Activated naive CD4-positive, alpha-beta T cell treated with anti-CD3 and anti-CD28 coated beads, Interleukin-2, amount 10 ng/mL, durations not matched to agents 7 days and 5 days (primary cell): Measurements from ENCODE around the gene TXNDC12.

Experiments used
- CTCF ChIA-PET: fragments of 350-600 bp; sonication (Branson Sonifier 250); formaldehyde crosslinking; loops from one replicate; lab custom pipeline; 2021; ENCODE audit warnings: antibody characterized with exemption; lab: Charles Lee
- DNase-seq: peaks from one replicate; pipeline ENCODE4 v3.0.0-alpha.2; 2020
- H3K27ac Mint-ChIP-seq: one replicate; pipeline ENCODE4 v1.8.0; 2021; ENCODE audit warnings: mild to moderate bottlenecking, moderate library complexity, mixed read lengths
- H3K27me3 Mint-ChIP-seq: one replicate; pipeline ENCODE4 v1.8.0; 2021; ENCODE audit warnings: mild to moderate bottlenecking, mixed read lengths
- H3K36me3 Mint-ChIP-seq: one replicate; pipeline ENCODE4 v1.8.0; 2021; ENCODE audit warnings: mixed read lengths
- H3K4me1 Mint-ChIP-seq: one replicate; pipeline ENCODE4 v1.8.0; 2021; ENCODE audit warnings: mixed read lengths
- H3K4me3 Mint-ChIP-seq: one replicate; pipeline ENCODE4 v1.8.0; 2021; ENCODE audit warnings: mild to moderate bottlenecking, moderate library complexity, mixed read lengths
- H3K9me3 Mint-ChIP-seq: one replicate; pipeline ENCODE4 v1.8.0; 2021; ENCODE audit warnings: mixed read lengths

Gene TXNDC12

GRCh38 chr1:52002038-52002917 lies 52.7 kb downstream of the TXNDC12 start:
- Mint-ChIP-seq H3K4me3 (no peak overlapping the region), H3K4me1 (no peaks in the 10 kb centered on the region), H3K27ac (no peak overlapping the region), H3K36me3 (no peaks in the 10 kb centered on the region), H3K9me3 (no peaks in the 10 kb centered on the region), H3K27me3 (peaks cover 30% of the 10 kb centered on the region)
- DNase-seq: peak; percentile 52
- CTCF ChIA-PET: interaction anchor here (1.0 to 1.2 kb wide), 4 partner anchors 10 to 105 kb away, joined by 3 to 17 read pairs (median 3); no protein-coding TSS in a partner anchor

DNA sequence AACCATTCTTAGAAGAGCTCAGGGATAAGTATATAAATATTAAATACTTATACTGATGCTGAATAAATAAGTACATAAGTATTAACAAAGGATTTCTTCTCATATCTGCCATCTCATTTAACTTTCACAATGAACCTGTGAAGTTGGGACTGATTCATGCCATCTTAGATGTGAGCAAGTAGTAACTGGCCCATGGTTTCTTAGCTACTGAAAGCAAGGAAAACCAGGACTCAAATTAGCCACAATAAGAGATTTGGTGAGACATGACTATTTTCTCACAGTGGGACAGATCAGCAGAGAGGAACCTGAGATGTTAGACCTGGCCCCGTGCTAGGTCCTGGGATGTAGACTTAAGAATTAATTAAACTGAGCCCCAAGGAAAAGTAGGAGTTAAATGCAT lies 56.3 kb downstream of the TXNDC12 start:
- no peaks in the 10 kb centered on the region for H3K36me3 Mint-ChIP-seq
- CTCF ChIA-PET: interaction anchor here (1.4 kb wide), 1 partner anchor 75 kb away, joined by 4 read pairs; no protein-coding TSS in a partner anchor
- no peak overlapping the region for H3K4me3 Mint-ChIP-seq
- H3K27ac Mint-ChIP-seq: no peak overlapping the region
- no peak for DNase-seq
- H3K4me1 Mint-ChIP-seq: no peaks in the 10 kb centered on the region
- no peaks in the 10 kb centered on the region for H3K9me3 Mint-ChIP-seq
- peaks cover 13% of the 10 kb centered on the region for H3K27me3 Mint-ChIP-seq

GRCh38 chr1:51997974-51998382 lies 57.0 kb downstream of the TXNDC12 start:
- Mint-ChIP-seq H3K9me3 (no peaks in the 10 kb centered on the region), H3K4me1 (no peaks in the 10 kb centered on the region), H3K27me3 (peaks cover 14% of the 10 kb centered on the region), H3K27ac (no peak overlapping the region), H3K4me3 (no peak overlapping the region), H3K36me3 (no peaks in the 10 kb centered on the region)
- CTCF ChIA-PET: interaction anchor here (1.4 kb wide), 1 partner anchor 74 kb away, joined by 4 read pairs; no protein-coding TSS in a partner anchor
- no peak for DNase-seq

- Mint-ChIP-seq H3K4me1 (peaks cover 9% of the 10 kb centered on the region), H3K27me3 (peaks cover 60% of the 10 kb centered on the region), H3K9me3 (no peaks in the 10 kb centered on the region), H3K36me3 (no peaks in the 10 kb centered on the region), H3K4me3 (peak within 1 kb of the TSS; percentile 68), H3K27ac (no peak within 1 kb of the TSS)
- DNase-seq: peak; percentile 80
- CTCF ChIA-PET: no interaction called here
These were observed 64.5 kb downstream of the TXNDC12 start, which contains the start of gene RAB3B for GRCh38 chr1:51990478-51990965. TSS of gene RAB3B (minus strand) at chr1:51990700. CDS start at chr1:51977117, 13,583 bp downstream.

GRCh38 chr1:51989582-51990477 lies 65.2 kb downstream of the TXNDC12 start:
- Mint-ChIP-seq H3K27ac (no peak overlapping the region), H3K27me3 (peaks cover 60% of the 10 kb centered on the region), H3K36me3 (no peaks in the 10 kb centered on the region), H3K9me3 (no peaks in the 10 kb centered on the region), H3K4me1 (peaks cover 9% of the 10 kb centered on the region), H3K4me3 (peak overlapping the region; percentile 46)
- peak; percentile 21 for DNase-seq
- CTCF ChIA-PET: interaction anchor here (0.6 kb wide), 1 partner anchor 75 kb away, joined by 3 read pairs; no protein-coding TSS in a partner anchor

GRCh38 chr1:51988254-51988653 lies 66.7 kb downstream of the TXNDC12 start:
- H3K4me3 Mint-ChIP-seq: no peak overlapping the region

GRCh38 chr1:51986718-51987117 lies 68.3 kb downstream of the TXNDC12 start:
- CTCF ChIA-PET: no interaction called here
- no peak for DNase-seq

More at GRCh38 chr1:51988254-51988653, 66.7 kb downstream of the TXNDC12 start:
- no peaks in the 10 kb centered on the region for H3K36me3 Mint-ChIP-seq
- H3K27ac Mint-ChIP-seq: no peak overlapping the region
- peaks cover 54% of the 10 kb centered on the region for H3K27me3 Mint-ChIP-seq
- no peak for DNase-seq
- CTCF ChIA-PET: interaction anchor here (1.5 kb wide), 1 partner anchor 13 kb away, joined by 3 read pairs; no protein-coding TSS in a partner anchor
- H3K4me1 Mint-ChIP-seq: peaks cover 9% of the 10 kb centered on the region
- H3K9me3 Mint-ChIP-seq: no peaks in the 10 kb centered on the region

DNA sequence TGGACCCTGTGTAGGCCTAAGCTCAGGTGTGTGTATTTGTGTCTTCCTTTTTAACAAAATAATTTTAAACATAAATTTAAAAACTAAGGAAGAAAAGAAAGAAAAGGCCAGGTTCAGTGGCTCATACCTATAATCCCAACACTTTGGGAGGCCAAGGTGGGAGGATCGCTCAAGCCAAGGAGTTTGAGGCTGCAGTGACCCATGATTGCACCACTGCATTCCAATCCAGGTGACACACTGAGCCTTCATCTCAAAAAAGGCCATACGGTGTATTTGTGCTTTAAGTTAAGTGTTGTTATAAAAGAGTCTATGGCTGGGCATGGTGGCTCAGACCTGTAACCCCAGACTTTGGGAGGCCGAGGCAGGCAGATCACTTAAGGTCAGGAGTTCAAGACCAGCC lies 72.8 kb downstream of the TXNDC12 start:
- Mint-ChIP-seq H3K4me3 (no peak overlapping the region), H3K27ac (no peak overlapping the region), H3K4me1 (no peaks in the 10 kb centered on the region), H3K36me3 (no peaks in the 10 kb centered on the region), H3K27me3 (peaks cover 16% of the 10 kb centered on the region), H3K9me3 (no peaks in the 10 kb centered on the region)
- DNase-seq: no peak
- CTCF ChIA-PET: no interaction called here

More at GRCh38 chr1:51986718-51987117, 68.3 kb downstream of the TXNDC12 start:
- Mint-ChIP-seq H3K4me1 (peaks cover 9% of the 10 kb centered on the region), H3K36me3 (no peaks in the 10 kb centered on the region), H3K9me3 (no peaks in the 10 kb centered on the region), H3K4me3 (no peak overlapping the region), H3K27me3 (peaks cover 41% of the 10 kb centered on the region), H3K27ac (no peak overlapping the region)

DNA sequence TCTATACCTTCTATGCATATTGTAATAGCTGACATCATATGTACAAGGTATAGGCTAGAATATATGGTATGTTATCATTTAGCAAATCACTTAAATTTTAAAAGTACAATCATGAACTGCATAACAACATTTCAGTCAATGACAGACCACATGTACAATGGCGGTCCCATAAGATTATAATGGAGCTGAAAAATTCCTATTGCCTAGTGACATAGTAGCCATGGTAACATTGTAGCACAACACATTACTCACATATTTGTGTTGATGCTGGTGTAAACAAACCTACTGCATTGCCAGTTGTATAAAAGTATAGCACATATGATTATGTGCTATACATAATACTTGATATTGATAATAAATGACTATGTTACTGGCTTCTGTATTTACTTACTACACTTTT lies 73.4 kb downstream of the TXNDC12 start:
- H3K4me1 Mint-ChIP-seq: no peaks in the 10 kb centered on the region
- H3K9me3 Mint-ChIP-seq: no peaks in the 10 kb centered on the region
- peaks cover 17% of the 10 kb centered on the region for H3K27me3 Mint-ChIP-seq
- CTCF ChIA-PET: interaction anchor here (1.0 kb wide), 1 partner anchor 20 kb away, joined by 3 read pairs; no protein-coding TSS in a partner anchor
- H3K4me3 Mint-ChIP-seq: no peak overlapping the region
- no peak for DNase-seq
- no peak overlapping the region for H3K27ac Mint-ChIP-seq
- no peaks in the 10 kb centered on the region for H3K36me3 Mint-ChIP-seq

GRCh38 chr1:51978099-51978498 lies 76.9 kb downstream of the TXNDC12 start:
- H3K27me3 Mint-ChIP-seq: peaks cover 15% of the 10 kb centered on the region
- no peak overlapping the region for H3K27ac Mint-ChIP-seq
- H3K4me3 Mint-ChIP-seq: no peak overlapping the region
- no peak for DNase-seq
- no peaks in the 10 kb centered on the region for H3K9me3 Mint-ChIP-seq
- CTCF ChIA-PET: no interaction called here
- no peaks in the 10 kb centered on the region for H3K36me3 Mint-ChIP-seq
- H3K4me1 Mint-ChIP-seq: no peaks in the 10 kb centered on the region

DNA sequence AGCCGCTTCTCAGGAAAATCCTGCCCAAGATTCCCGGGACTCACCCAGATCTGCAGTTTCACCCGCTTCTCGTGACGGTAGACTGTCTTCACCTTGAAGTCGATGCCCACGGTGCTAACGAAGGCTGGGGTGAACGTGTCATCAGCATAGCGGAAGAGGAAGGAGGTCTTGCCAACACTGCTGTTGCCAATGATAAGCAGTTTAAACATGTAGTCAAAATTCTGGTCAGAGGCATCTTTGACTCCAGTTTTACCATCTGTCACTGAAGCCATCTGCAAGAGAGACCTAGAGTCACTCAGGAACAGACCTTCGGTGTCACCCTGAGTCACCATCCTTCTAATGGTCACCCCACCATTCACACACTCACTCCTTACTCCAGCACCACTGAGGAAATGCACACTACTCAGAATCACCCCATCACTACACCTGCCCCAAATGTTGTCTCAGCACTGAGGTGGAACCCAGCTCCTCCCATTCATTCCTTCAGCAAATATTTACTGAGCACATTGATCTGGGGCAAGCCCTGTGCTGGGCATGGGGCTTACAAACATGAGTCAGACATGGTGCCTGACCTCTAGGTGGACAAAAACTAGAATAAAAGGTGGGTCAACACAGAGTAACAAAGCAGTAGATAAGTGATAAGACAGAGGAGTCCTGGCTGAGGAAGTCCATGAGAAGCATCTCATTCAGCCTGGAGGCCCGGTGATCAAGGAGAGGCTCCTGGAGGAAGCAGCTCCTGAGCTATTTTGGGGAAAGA lies 78.0 kb downstream of the TXNDC12 start:
- DNase-seq: no peak
- H3K9me3 Mint-ChIP-seq: no peaks in the 10 kb centered on the region
- no peaks in the 10 kb centered on the region for H3K36me3 Mint-ChIP-seq
- CTCF ChIA-PET: no interaction called here
- H3K4me1 Mint-ChIP-seq: no peaks in the 10 kb centered on the region
- H3K27ac Mint-ChIP-seq: no peak overlapping the region
- H3K4me3 Mint-ChIP-seq: no peak overlapping the region
- H3K27me3 Mint-ChIP-seq: peaks cover 15% of the 10 kb centered on the region

DNA sequence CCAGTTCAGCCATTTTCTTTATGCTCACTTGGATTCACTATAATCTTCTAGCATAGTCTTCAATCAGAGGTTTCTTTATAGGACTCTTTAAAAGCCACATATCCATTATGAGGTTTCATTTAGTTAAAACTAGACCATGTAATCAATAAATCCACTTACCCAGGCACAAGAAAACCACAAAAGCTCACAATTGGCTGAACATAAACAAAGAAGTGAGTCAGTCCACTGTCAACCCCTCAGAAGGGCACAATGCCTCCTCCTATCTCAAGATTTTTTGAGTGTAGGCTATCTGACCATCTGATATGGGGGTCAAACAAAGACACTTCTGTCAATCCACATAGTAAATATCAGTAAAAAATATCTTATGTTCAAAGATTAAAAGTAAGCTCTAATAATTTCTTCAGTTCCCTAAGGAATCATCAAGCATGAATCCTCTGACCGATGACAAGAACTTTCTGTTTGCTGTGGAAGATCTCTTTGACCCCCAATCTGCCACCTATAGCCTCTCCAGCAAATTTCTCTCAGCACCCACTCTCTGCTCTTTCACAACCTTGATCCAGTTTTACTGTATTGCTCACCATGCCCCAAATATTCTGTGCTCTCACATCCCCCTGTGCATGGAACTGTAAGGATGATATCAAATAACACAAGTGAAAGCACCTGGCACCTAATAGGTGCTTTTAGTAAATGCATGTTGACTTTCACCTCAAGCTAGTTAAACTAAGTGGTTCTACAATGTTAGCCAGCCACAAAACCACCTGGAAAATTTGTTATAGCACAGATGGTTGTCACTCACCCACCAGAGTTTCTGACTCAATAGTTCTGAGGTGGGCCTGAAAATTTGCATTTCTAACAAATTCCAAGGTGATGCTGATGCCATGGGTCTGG lies 81.2 kb downstream of the TXNDC12 start:
- Mint-ChIP-seq H3K36me3 (no peaks in the 10 kb centered on the region), H3K27ac (no peak overlapping the region), H3K4me1 (no peaks in the 10 kb centered on the region), H3K9me3 (no peaks in the 10 kb centered on the region), H3K4me3 (no peak overlapping the region), H3K27me3 (peaks cover 14% of the 10 kb centered on the region)
- CTCF ChIA-PET: no interaction called here
- DNase-seq: no peak
